Trophoblast cell (in vitro differentiated cells and primary cell): ENCODE measurements around the gene NANOS3.
A peak's percentile ranks its signal among the peaks of the same experiment; 100 is the strongest.
"Not testable (repeated sequence)": the region's sequence is repeated elsewhere in the genome, so short reads cannot be mapped to it uniquely, and the experiment has no call there.

ENCODE experiments used
- DNase-seq, 2 donors: peaks; one replicate each; pipeline ENCODE4 v3.0.0-alpha.2; 2016
- H2AFZ ChIP-seq: 2 replicates; pipeline ENCODE4 v1.6.1; 2013; ENCODE audit warnings: low read length, moderate library complexity, mild to moderate bottlenecking; ENCODE audit not compliant: insufficient read depth, poor library complexity
- H2AK5ac ChIP-seq: 2 replicates; pipeline ENCODE4 v1.6.1; 2013; ENCODE audit warnings: mild to moderate bottlenecking, low read length
- H2BK120ac ChIP-seq: 2 replicates; pipeline ENCODE4 v1.6.1; 2013; ENCODE audit warnings: low read length, mild to moderate bottlenecking, moderate library complexity; ENCODE audit not compliant: insufficient read depth, poor library complexity
- H2BK12ac ChIP-seq: 2 replicates; pipeline ENCODE4 v1.6.1; 2013; ENCODE audit warnings: mild to moderate bottlenecking, low read length, moderate library complexity
- H2BK5ac ChIP-seq: 2 replicates; pipeline ENCODE4 v1.6.1; 2013; ENCODE audit warnings: low read length, low read depth, moderate library complexity, mild to moderate bottlenecking; ENCODE audit not compliant: poor library complexity
- H3K14ac ChIP-seq: 2 replicates; pipeline ENCODE4 v1.6.1; 2013; ENCODE audit warnings: mild to moderate bottlenecking, low read length
- H3K18ac ChIP-seq: 2 replicates; pipeline ENCODE4 v1.6.1; 2013; ENCODE audit warnings: mild to moderate bottlenecking, low read length
- H3K23ac ChIP-seq: 2 replicates; pipeline ENCODE4 v1.6.1; 2013; ENCODE audit warnings: low read length
- H3K27ac ChIP-seq: 2 replicates; pipeline ENCODE4 v1.5.1; 2013; ENCODE audit warnings: low read depth, mild to moderate bottlenecking, inconsistent platforms, low read length, moderate library complexity
- H3K27me3 ChIP-seq: 2 replicates; pipeline ENCODE4 v1.6.1; 2013; ENCODE audit warnings: inconsistent platforms, mild to moderate bottlenecking, low read length, moderate library complexity; ENCODE audit not compliant: insufficient read depth
- H3K36me3 ChIP-seq, 2 experiments: 1 replicate in 1 of 2; 2 replicates in 1 of 2; pipeline ENCODE4 v1.6.1; 2013; ENCODE audit warnings: low read length in 2 of 2, mild to moderate bottlenecking in 2 of 2, moderate library complexity in 1 of 2; ENCODE audit not compliant: insufficient read depth in 2 of 2, control insufficient read depth in 1 of 2
- H3K4ac ChIP-seq: 2 replicates; pipeline ENCODE4 v1.6.1; 2013; ENCODE audit warnings: low read depth, mild to moderate bottlenecking, low read length, moderate library complexity
- H3K4me1 ChIP-seq, 2 experiments: 1 replicate in 1 of 2; 2 replicates in 1 of 2; pipeline ENCODE4 v1.6.1; 2013; ENCODE audit warnings: low read length in 2 of 2, mild to moderate bottlenecking in 2 of 2, moderate library complexity in 1 of 2; ENCODE audit not compliant: insufficient read depth in 2 of 2, control insufficient read depth in 1 of 2
- H3K4me2 ChIP-seq: 2 replicates; pipeline ENCODE4 v1.6.1; 2013; ENCODE audit warnings: inconsistent platforms, mild to moderate bottlenecking, low read length, moderate library complexity
- H3K4me3 ChIP-seq: 2 replicates; pipeline ENCODE4 v1.5.1; 2013; ENCODE audit warnings: mild to moderate bottlenecking, low read depth, low read length, inconsistent platforms
- H3K79me1 ChIP-seq: one replicate; pipeline ENCODE4 v1.6.1; 2013; ENCODE audit warnings: low read length
- H3K79me2 ChIP-seq: 2 replicates; pipeline ENCODE4 v1.6.1; 2013; ENCODE audit warnings: low read length, mild to moderate bottlenecking; ENCODE audit not compliant: control insufficient read depth, insufficient read depth, poor library complexity
- H3K9ac ChIP-seq: 2 replicates; pipeline ENCODE4 v1.6.1; 2013; ENCODE audit warnings: mild to moderate bottlenecking, low read length
- H3K9me3 ChIP-seq: 2 replicates; pipeline ENCODE4 v1.6.1; 2013; ENCODE audit warnings: low read depth, mild to moderate bottlenecking, control low read depth, inconsistent platforms, low read length; ENCODE audit not compliant: insufficient read depth
- H4K12ac ChIP-seq: 2 replicates; pipeline ENCODE4 v1.6.1; 2013; ENCODE audit warnings: low read depth, mild to moderate bottlenecking, low read length, moderate library complexity
- H4K8ac ChIP-seq: 2 replicates; pipeline ENCODE4 v1.6.1; 2013; ENCODE audit warnings: low read depth, mild to moderate bottlenecking, low read length, moderate library complexity
- H4K91ac ChIP-seq: one replicate; pipeline ENCODE4 v1.6.1; 2013; ENCODE audit warnings: low read depth, mild to moderate bottlenecking, low read length, moderate library complexity
- WGBS: extraction: QIAGEN DNeasy Blood & Tissue Kit; methylation state at CpG from one replicate; pipeline ENCODE4 v1.1.7; 2013; ENCODE audit warnings: missing lambda C conversion rate; ENCODE audit not compliant: insufficient read length, insufficient coverage; ENCODE audit errors: extremely low coverage; 5-methylcytosine and 5-hydroxymethylcytosine counted together

Gene NANOS3

DNA sequence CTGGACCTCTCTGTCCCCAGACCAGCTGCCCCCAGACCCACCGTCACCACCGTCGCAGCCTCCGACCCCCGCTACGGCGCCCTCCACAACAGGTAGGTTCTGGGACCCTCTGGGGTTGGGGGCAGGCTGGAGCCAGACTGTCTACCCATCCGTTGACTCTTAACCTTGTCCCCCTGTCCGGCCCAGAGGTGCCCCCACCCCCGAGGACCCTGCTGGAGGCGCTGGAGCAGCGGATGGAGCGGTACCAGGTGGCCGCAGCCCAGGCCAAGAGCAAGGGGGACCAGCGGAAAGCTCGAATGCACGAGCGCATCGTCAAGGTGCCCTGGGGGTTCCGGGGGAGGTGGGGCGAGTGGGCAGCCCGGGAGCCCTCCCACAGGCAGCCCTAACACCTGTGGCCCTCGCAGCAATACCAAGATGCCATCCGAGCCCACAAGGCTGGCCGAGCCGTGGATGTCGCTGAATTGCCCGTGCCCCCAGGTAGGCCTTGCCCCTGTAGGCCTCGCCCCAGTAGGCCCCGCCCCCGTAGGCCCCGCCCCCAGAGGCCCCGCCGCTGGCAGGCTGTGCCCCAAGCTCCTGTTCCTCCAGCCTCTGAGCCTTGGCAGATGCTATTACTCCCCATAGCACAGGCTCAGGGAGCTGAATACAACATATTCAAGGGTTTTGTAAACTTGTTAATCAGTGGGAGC lies 41.9 kb downstream of the NANOS3 start:
- no peak overlapping the region for H4K91ac ChIP-seq
- H3K4me3 ChIP-seq: no peak overlapping the region
- no CpG with 5 or more reads among the region's 34 CpGs for WGBS
- H3K4me1 ChIP-seq: no peaks in the 10 kb centered on the region
- no peak overlapping the region for H3K14ac ChIP-seq
- no peak for DNase-seq
- no peak overlapping the region for H3K4me2 ChIP-seq
- H3K79me2 ChIP-seq: no peaks in the 10 kb centered on the region
- no peaks in the 10 kb centered on the region for H3K79me1 ChIP-seq
- peaks cover 10% of the 10 kb centered on the region for H3K9me3 ChIP-seq
- no peak overlapping the region for H2BK12ac ChIP-seq
- H2BK120ac ChIP-seq: no peak overlapping the region
- no peak overlapping the region for H2BK5ac ChIP-seq
- no peak overlapping the region for H3K4ac ChIP-seq
- no peak overlapping the region for H3K23ac ChIP-seq
- H3K36me3 ChIP-seq: peaks cover 46 to 65% of the 10 kb centered on the region in 2 experiments
- no peak overlapping the region for H4K8ac ChIP-seq
- H3K18ac ChIP-seq: no peak overlapping the region
- no peak overlapping the region for H2AK5ac ChIP-seq
- no peaks in the 10 kb centered on the region for H3K27me3 ChIP-seq
- H3K9ac ChIP-seq: no peak overlapping the region
- no peak overlapping the region for H2AFZ ChIP-seq
- no peak overlapping the region for H4K12ac ChIP-seq
- no peak overlapping the region for H3K27ac ChIP-seq

DNA sequence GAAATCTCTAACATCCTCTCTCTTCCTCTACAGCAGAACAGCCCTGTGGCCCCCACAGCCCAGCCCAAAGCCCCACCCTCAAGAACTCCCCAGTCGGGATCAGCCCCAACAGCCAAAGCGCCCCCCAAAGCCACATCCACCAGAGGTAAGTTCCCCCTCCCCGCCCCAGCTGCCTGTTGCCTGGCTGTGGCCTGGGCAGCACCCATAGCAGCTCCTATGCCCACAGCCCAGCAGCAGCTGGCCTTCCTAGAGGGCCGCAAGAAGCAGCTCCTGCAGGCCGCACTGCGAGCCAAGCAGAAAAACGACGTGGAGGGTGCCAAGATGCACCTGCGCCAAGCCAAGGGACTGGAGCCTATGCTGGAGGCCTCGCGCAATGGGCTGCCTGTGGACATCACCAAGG lies 43.6 kb downstream of the NANOS3 start:
- Histone ChIP-seq H3K4me3 (no peak overlapping the region), H3K4me1 (no peaks in the 10 kb centered on the region), H3K18ac (no peak overlapping the region), H2AK5ac (no peak overlapping the region), H2AFZ (no peak overlapping the region), H2BK5ac (no peak overlapping the region), H3K27ac (no peak overlapping the region), H3K4ac (no peak overlapping the region), H4K12ac (no peak overlapping the region), H3K14ac (no peak overlapping the region), H4K8ac (no peak overlapping the region), H2BK12ac (no peak overlapping the region), H3K79me2 (no peaks in the 10 kb centered on the region), H4K91ac (no peak overlapping the region), H3K9ac (no peak overlapping the region), H3K23ac (no peak overlapping the region), H3K36me3 (peaks cover 41 to 57% of the 10 kb centered on the region in 2 experiments), H3K4me2 (no peak overlapping the region), H2BK120ac (no peak overlapping the region), H3K79me1 (no peaks in the 10 kb centered on the region), H3K27me3 (no peaks in the 10 kb centered on the region), H3K9me3 (peaks cover 10% of the 10 kb centered on the region)
- DNase-seq: no peak
- WGBS: no CpG with 5 or more reads among the region's 11 CpGs

DNA sequence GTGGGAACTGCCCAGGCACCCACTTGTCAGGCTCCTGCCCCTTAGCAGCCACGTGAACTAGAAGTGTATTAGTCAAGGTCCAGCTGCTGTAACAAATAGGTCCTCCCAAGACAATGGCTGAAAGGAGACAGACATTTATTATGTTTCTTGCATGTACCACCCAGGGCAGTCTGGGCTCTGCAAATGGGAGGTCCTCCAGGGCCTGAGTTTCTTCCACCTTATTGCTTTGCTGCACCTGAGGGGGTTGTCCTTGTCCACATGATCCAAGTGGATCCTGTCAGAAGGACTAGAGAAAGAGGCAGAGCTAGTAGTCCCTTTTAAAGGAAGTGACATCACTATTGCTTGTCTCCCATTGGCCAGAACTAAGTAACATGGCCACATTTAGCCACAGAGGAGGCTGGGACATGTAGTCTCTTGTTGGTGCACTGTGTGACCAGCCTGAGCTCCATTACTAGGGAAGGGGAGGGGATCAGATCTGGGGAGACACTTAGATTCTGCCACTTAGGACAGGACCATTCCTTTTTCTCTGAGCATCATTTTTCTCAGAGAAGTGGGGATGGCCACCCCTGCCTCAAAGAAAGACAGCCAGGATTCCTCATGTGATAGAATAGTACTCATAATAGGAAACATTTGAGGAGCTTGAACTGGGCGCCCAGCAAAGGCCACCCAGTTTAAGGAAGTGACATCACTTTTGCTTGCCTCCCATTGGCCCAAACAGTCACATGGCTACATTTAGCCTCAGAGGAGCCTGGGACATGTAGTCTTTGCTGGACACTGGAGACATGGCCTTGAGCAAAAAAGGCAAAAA lies 44.2 kb downstream of the NANOS3 start:
- Histone ChIP-seq H3K36me3 (peaks cover 37 to 55% of the 10 kb centered on the region in 2 experiments), H3K9ac (no peak overlapping the region), H4K91ac (no peak overlapping the region), H3K27ac (no peak overlapping the region), H2BK120ac (no peak overlapping the region), H3K27me3 (no peaks in the 10 kb centered on the region), H3K4me3 (no peak overlapping the region), H4K8ac (no peak overlapping the region), H2BK5ac (no peak overlapping the region), H4K12ac (no peak overlapping the region), H3K23ac (no peak overlapping the region), H3K4ac (no peak overlapping the region), H3K4me1 (no peaks in the 10 kb centered on the region), H2BK12ac (no peak overlapping the region), H3K4me2 (no peak overlapping the region), H2AFZ (no peak overlapping the region), H3K79me1 (no peaks in the 10 kb centered on the region), H3K14ac (no peak overlapping the region), H2AK5ac (no peak overlapping the region), H3K18ac (no peak overlapping the region), H3K9me3 (peaks cover 10% of the 10 kb centered on the region), H3K79me2 (no peaks in the 10 kb centered on the region)
- no CpG with 5 or more reads among the region's 2 CpGs for WGBS
- peak; percentile 45 to 70 for DNase-seq

- not testable (repeated sequence) for H3K9ac ChIP-seq, H2AK5ac ChIP-seq, H2AFZ ChIP-seq, H3K4me3 ChIP-seq, H3K79me1 ChIP-seq, H2BK120ac ChIP-seq, H3K27me3 ChIP-seq, H3K14ac ChIP-seq, H4K12ac ChIP-seq, H4K8ac ChIP-seq, H4K91ac ChIP-seq, DNase-seq, H3K79me2 ChIP-seq, H3K4me2 ChIP-seq, H2BK5ac ChIP-seq, H3K23ac ChIP-seq, H3K18ac ChIP-seq, H3K4ac ChIP-seq, H3K4me1 ChIP-seq, H3K27ac ChIP-seq, H2BK12ac ChIP-seq
- no CpG with 5 or more reads among the region's 6 CpGs for WGBS
- H3K36me3 ChIP-seq: peaks cover 46 to 65% of the 10 kb centered on the region in 2 experiments
- H3K9me3 ChIP-seq: peaks cover 10% of the 10 kb centered on the region
Measured at GRCh38 chr19:13922118-13922517, 45.2 kb downstream of the NANOS3 start.
